SU-DHL-6 (cell line): ENCODE measurements around the gene OGFOD2.

Experiments
- H2AFZ ChIP-seq: fragments of 200-600 bp; sonication (generic); 2 replicates; pipeline ENCODE4 v1.6.1; 2014; ENCODE audit warnings: low read depth, mild to moderate bottlenecking, moderate library complexity, mixed read lengths, antibody characterized with exemption, low read length; ENCODE audit not compliant: severe bottlenecking
- H3F3A ChIP-seq: fragments of 200-600 bp; shearing (Covaris generic); 2 replicates; pipeline ENCODE4 v1.6.0; 2016; ENCODE audit warnings: antibody characterized with exemption, mild to moderate bottlenecking; ENCODE audit not compliant: insufficient read depth
- H3K27ac ChIP-seq: fragments of 200-600 bp; sonication (generic); 2 replicates; pipeline ENCODE4 v1.5.1; 2016; ENCODE audit warnings: low read depth, mild to moderate bottlenecking, low read length, moderate library complexity, mixed read lengths
- H3K27me3 ChIP-seq: fragments of 200-600 bp; sonication (generic), shearing (Covaris generic); 2 replicates; pipeline ENCODE4 v1.6.0; 2014; ENCODE audit warnings: mild to moderate bottlenecking, low read length
- H3K36me3 ChIP-seq: fragments of 200-600 bp; sonication (generic); 2 replicates; pipeline ENCODE4 v1.6.1; 2014; ENCODE audit warnings: mild to moderate bottlenecking, low read length, mixed read lengths
- H3K4me2 ChIP-seq: fragments of 300-600, 200-600 bp; shearing (Covaris generic), sonication (generic); 2 replicates; pipeline ENCODE4 v1.6.0; 2014; ENCODE audit warnings: low read length, low read depth, mild to moderate bottlenecking; ENCODE audit not compliant: poor library complexity, severe bottlenecking
- H3K4me3 ChIP-seq: fragments of 200-600 bp; sonication (generic); 2 replicates; pipeline ENCODE4 v1.5.1; 2014; ENCODE audit warnings: antibody characterized with exemption, low read length, mild to moderate bottlenecking, mixed read lengths; ENCODE audit not compliant: insufficient read depth, poor library complexity, severe bottlenecking
- H3K79me2 ChIP-seq: fragments of 200-600 bp; sonication (generic); 2 replicates; pipeline ENCODE4 v1.6.1; 2014; ENCODE audit warnings: mild to moderate bottlenecking, low read length, moderate library complexity; ENCODE audit not compliant: insufficient read depth
- H3K9ac ChIP-seq: fragments of 200-600 bp; sonication (generic); 2 replicates; pipeline ENCODE4 v1.7.0; 2014; ENCODE audit warnings: mild to moderate bottlenecking, low read length
- H3K9me2 ChIP-seq: fragments of 200-600 bp; sonication (generic); replicated peaks from 2 replicates; pipeline ENCODE4 v1.6.1; 2014; ENCODE audit warnings: low read length; ENCODE audit not compliant: insufficient read depth
- H3K9me3 ChIP-seq: fragments of 200-600 bp; sonication (generic); 2 replicates; pipeline ENCODE4 v1.6.1; 2014; ENCODE audit warnings: low read length, mixed read lengths; ENCODE audit not compliant: insufficient read depth
- H4K20me1 ChIP-seq: fragments of 200-600 bp; sonication (generic); 2 replicates; pipeline ENCODE4 v1.6.1; 2014; ENCODE audit warnings: low read depth, mild to moderate bottlenecking, antibody characterized with exemption, low read length, moderate library complexity, mixed read lengths
- CTCF ChIP-seq: fragments of 200-600 bp; sonication (generic); IDR thresholded peaks from one replicate; pipeline ENCODE4 v1.5.1; 2017; ENCODE audit warnings: antibody characterized with exemption, mild to moderate bottlenecking, low read length, moderate library complexity; ENCODE audit not compliant: insufficient read depth, poor library complexity, severe bottlenecking
- EZH2phosphoT487 ChIP-seq: fragments of 200-600 bp; sonication (generic), shearing (Covaris generic); conservative IDR thresholded peaks from 2 replicates; pipeline ENCODE4 v1.6.1; 2018; ENCODE audit warnings: mild to moderate bottlenecking, antibody characterized with exemption, low read length, moderate library complexity, mixed read lengths

OGFOD2 gene

GRCh38 chr12:123021688-123022604 lies 46.9 kb downstream of the OGFOD2 start:
- H3K79me2 ChIP-seq: no peaks in the 10 kb centered on the region
- TF ChIP-seq CTCF (no peak), EZH2phosphoT487 (no peak)
- no peaks in the 10 kb centered on the region for H3K27me3 ChIP-seq
- no peak overlapping the region for H2AFZ ChIP-seq
- no peak overlapping the region for H3K27ac ChIP-seq
- no peaks in the 10 kb centered on the region for H3F3A ChIP-seq
- H3K4me3 ChIP-seq: no peak overlapping the region
- no peaks in the 10 kb centered on the region for H4K20me1 ChIP-seq
- H3K4me2 ChIP-seq: no peak overlapping the region
- no peak overlapping the region for H3K9ac ChIP-seq
- H3K36me3 ChIP-seq: no peaks in the 10 kb centered on the region
- no peaks in the 10 kb centered on the region for H3K9me3 ChIP-seq
- no peaks in the 10 kb centered on the region for H3K9me2 ChIP-seq

GRCh38 chr12:123022846-123023245 lies 47.8 kb downstream of the OGFOD2 start:
- Histone ChIP-seq H3K9me3 (no peaks in the 10 kb centered on the region), H3K27me3 (no peaks in the 10 kb centered on the region), H3K4me3 (no peak overlapping the region), H3K4me2 (no peak overlapping the region), H3K9ac (no peak overlapping the region), H3K27ac (no peak overlapping the region), H2AFZ (no peak overlapping the region), H3K36me3 (no peaks in the 10 kb centered on the region), H3F3A (no peaks in the 10 kb centered on the region), H3K9me2 (no peaks in the 10 kb centered on the region), H3K79me2 (no peaks in the 10 kb centered on the region), H4K20me1 (no peaks in the 10 kb centered on the region)
- TF ChIP-seq EZH2phosphoT487: no peak
- no peak for TF ChIP-seq CTCF

- no peak overlapping the region for H2AFZ ChIP-seq
- no peak overlapping the region for H3K4me3 ChIP-seq
- H3K9me3 ChIP-seq: no peaks in the 10 kb centered on the region
- H3K4me2 ChIP-seq: no peak overlapping the region
- H3K27ac ChIP-seq: no peak overlapping the region
- H3K79me2 ChIP-seq: no peaks in the 10 kb centered on the region
- no peaks in the 10 kb centered on the region for H3K36me3 ChIP-seq
- no peaks in the 10 kb centered on the region for H3F3A ChIP-seq
- no peaks in the 10 kb centered on the region for H3K9me2 ChIP-seq
- no peak for TF ChIP-seq EZH2phosphoT487
- TF ChIP-seq CTCF: no peak
- no peaks in the 10 kb centered on the region for H4K20me1 ChIP-seq
- H3K9ac ChIP-seq: no peak overlapping the region
- no peaks in the 10 kb centered on the region for H3K27me3 ChIP-seq
Observed at GRCh38 chr12:123024819-123025391, 49.9 kb downstream of the OGFOD2 start.
